ENCODE measurements around the gene MED16. TPM values are rescaled to one million over a fixed set of nuclear protein-coding genes. Genes with fewer than 3 reads are reported as not detected.

Gene MED16
- polyA plus RNA-seq, 12 donors: 26.2 to 1,072 (median 32.9) TPM

- no peak for DNase-seq
Measured at GRCh38 chr19:872266-872951, 20.6 kb downstream of the MED16 start.

- no peak for DNase-seq
Measured at GRCh38 chr19:871446-872265, 21.3 kb downstream of the MED16 start.

DNA sequence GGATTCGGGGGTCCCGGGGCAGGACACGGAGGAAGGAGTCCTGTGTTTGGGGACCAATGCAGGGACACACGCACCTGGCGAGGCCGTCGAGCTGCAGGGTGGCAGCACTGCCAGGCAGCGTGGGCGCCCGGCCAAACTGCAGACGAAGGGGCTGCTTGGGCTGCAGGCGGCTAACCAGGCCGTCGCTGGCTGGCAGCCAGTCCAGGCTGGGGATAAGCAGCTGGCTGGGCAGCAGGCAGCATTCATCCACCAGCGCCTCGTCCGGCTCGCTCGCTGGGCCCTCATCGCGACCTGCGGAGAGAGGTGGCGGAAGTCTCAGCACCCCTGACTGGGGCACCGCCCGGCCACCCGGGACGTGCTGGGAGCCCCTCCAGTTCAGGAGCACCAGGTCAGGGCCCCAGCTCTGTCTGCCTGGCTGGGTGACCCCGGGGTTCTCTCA, 22.0 kb downstream of the MED16 start:
- DNase-seq: no peak

DNA sequence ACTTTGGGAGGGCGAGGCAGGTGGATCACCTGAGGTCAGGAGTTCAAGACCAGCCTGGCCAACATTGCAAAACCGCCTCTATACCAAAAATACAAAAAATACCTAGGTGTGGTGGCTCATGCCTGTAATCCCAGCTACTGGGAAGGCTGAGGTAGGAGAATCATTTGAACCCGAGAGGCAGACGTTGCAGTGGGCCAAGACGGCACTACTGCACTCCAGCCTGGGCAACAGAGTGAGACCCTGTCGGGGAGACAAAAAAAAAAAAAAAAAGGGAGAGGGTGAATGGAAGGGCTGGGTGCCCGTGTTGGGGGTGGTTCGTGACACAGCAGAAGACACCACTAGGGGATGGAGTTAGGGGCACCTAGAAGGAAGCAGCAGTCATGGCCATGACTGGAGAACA, 22.7 kb downstream of the MED16 start:
- no peak for DNase-seq

DNA sequence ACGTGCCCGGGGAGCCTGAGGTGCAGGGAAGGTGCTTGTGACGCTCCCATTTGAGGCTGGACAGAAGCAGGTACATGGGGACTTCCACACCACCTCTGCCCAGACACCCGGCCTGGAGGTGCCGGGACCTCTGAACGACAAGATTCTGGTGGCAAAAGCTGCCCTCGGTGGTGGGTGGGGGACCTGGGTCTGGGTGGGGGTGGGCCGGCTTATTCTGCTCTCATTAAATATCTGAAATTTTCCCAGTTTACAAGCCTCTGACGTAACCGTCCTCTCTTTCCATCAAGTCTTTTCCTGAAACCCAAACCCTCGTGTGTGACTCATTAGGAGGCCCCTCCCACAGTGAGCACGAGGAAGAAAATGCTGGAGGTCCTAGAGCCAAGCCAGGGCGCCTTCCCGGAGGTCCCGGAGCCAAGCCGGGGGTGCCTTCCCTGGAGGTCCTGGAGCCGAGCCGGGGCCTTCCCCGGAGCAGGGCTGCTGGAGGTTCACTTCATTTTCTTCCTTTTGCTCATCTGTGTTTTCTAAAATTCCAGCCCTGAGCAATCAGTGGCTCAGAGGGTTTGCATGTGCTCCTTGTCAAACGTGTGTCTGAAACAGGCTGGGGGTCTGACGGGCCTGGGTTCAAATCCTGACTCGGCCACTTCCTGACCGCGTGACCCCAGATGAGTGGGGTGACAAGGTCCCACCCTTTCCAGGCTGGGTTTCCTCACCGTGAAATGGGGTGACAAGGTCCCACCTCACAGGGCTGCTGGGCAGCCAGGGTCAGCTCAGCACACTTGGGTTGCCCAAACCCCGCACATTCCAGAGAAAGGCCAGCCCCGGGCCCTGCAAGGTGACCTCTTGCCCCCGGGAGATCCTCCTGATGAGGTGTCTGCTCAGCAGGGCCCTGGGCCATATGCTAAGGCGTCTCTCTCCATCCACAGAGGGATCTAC, 23.5 kb downstream of the MED16 start:
- DNase-seq: peak; percentile 53

- no peak for DNase-seq
Measured at GRCh38 chr19:868458-869244, 24.3 kb downstream of the MED16 start.

DNA sequence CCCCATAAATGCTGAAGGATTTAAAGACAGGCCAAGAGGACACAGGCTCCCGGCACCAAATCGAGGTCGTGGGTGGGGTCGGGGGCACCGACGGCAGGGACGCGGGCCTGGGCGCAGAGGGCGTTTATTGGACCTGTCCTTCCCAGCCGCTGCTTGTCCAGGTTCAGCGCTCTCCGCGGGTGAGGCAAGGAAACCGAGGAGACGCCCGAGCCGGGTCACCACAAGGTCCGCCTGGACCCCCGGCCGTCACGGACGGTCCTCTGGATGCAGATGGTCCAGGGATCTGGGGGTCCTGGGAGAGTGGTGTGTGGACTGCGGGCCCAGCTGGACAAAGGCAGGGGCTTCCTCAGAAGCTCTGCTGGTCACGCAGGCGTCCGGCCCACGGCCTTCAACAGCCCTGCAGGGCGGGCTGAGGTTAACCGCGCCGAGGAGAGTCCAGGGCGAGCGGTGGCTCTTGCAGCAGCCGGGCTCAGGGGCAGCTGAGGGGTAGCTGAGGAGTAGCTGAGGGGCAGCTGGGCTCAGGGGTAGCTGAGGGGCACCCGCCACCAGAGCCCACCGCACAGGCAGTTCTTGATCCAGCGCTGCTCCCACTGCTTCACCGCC, 25.0 kb downstream of the MED16 start:
- no peak for DNase-seq

- no peak for DNase-seq
Measured at GRCh38 chr19:867301-867793, 25.6 kb downstream of the MED16 start.

- no peak for DNase-seq
Measured at GRCh38 chr19:866769-867300, 26.2 kb downstream of the MED16 start.

- DNase-seq: no peak
Measured at GRCh38 chr19:863315-863620, 29.7 kb downstream of the MED16 start.

DNA sequence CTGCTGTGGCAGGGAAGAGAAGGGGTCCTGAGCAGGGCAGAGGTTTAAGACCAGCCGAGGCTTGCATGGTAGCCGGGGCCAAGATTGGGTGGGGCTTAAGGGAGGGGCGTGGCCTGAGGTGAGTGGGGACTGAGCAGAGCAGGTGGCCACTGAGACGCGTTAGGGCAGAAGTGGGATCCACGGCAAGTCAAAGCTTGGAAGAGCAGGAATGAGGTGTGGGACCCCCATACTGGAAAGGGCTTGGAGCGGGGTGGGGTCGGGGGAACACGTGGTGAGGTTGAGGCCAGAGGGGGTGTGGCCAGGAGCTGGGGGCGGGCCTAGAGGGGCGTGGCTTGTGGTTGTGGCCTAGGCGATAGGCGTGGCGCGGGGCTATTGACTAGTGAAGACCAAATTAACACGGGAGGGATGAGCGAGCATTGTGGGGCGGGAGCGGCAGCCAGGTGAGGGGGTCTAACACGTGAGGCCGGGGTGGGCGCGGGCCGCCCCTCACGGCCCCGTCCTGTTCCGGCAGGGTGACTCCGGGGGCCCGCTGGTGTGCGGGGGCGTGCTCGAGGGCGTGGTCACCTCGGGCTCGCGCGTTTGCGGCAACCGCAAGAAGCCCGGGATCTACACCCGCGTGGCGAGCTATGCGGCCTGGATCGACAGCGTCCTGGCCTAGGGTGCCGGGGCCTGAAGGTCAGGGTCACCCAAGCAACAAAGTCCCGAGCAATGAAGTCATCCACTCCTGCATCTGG, 30.2 kb downstream of the MED16 start:
- no peak for DNase-seq

GRCh38 chr19:861756-862580, 31.0 kb downstream of the MED16 start:
- DNase-seq: no peak

DNA sequence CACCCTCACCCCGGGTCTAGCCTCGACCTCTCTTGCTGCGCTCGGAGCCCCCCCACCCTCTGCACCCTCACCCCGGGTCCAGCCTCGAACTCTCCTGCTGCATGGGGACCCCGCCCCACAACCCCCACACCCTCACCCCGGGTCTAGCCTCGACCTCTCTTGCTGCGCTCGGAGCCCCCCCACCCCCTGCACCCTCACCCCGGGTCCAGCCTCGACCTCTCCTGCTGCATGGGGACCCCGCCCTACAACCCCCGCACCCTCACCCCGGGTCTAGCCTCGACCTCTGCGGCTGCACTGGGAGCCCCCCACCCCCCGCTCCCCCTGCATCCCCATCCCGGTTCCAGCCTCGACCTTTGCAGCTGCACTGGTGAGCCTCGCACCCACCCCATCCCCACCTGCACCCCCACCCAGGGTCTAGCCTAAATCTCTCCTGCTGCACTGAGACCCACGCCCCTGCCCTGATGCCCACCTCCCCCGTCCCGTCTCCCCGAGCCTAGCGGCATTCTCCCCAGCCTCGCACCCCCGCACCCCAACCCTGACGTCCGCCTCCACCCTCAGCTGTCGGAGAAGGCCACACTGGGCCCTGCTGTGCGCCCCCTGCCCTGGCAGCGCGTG, 31.7 kb downstream of the MED16 start:
- DNase-seq: no peak

DNA sequence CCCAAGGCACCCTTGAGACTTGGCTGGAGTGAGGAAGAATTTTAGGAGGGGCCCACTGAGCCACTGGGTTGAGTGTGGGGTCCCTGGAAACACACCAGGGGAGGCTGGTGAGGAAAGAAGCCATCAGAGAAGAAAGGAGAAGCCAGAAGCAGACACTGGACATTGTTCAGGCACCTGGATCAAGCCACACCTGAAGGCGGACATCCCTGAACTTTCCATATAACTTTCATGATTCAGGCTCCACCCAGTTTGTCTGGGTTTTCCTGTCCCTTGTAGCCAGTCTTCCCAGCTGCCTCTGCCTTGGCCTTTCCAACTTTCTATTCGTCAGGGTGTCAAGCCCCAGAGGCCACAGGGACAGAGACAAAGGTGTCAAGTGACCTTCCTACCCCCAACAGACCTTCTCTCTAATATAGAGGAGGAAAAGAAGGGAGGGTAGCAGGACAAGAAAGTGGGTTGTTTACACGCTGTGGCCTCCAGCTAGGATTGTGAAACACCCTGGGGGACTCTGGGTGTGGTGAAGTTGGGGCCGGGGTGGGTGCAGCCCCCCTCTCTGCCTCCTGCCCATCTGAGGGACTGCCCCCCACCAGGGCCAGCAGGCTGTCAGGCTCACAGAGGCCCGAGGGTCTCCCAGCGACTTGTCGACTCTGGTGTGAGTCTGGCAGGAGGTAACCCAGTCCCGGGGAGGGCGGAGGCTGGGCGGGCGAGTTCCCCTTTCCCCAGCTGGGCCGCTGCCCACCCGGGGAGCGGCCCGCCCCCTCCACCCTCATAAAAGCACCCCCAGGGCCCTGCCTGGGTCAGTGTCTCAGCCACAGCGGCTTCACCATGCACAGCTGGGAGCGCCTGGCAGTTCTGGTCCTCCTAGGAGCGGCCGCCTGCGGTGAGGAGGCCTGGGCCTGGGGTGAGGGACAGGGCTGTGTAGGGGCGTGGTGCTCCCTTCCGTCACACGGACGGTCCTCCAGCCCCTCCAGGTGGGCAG, 33.8 kb downstream of the MED16 start, which contains the start of gene CFD:
Gene CFD (plus strand): TSS at position 797 of the 976 bp plus-strand sequence. CDS start 26 bp downstream, at position 823.
- no peak for DNase-seq

DNA sequence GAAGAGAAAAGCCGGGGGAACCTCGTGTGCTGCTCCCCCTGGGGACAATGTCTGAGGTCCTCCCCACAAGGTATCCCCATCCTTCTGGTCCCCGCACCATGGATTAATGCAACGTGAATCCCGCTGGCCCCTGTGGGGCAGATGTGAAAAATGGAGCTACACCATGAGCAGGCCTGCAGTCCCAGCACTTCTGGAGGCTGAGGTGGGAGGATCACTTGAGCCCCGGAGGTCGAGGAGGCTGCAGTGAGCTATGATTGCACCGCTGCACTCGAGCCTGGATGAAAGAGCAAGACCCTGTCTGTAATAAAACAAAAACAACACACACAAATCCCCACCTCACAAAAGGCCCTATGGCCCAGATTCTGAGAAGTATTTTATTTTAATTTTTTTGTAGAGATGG, 34.7 kb downstream of the MED16 start:
- DNase-seq: no peak

GRCh38 chr19:855566-856120, 37.3 kb downstream of the MED16 start:
- DNase-seq: no peak

GRCh38 chr19:855142-855541, 37.8 kb downstream of the MED16 start:
- DNase-seq: no peak
